K562 (cell line): ENCODE results near the gene SYMPK. TPM values are rescaled to one million over a fixed set of nuclear protein-coding genes. Genes with fewer than 3 reads are reported as not detected.

Source experiments
- CBX8 ChIP-seq: fragments of 200-600 bp; sonication (generic); IDR thresholded peaks from 2 replicates; pipeline ENCODE4 v1.6.1; 2012; ENCODE audit warnings: borderline replicate concordance, mixed run types, low read depth, mild to moderate bottlenecking, moderate library complexity, mixed read lengths, low read length, control low read depth, inconsistent platforms; ENCODE audit not compliant: poor library complexity, severe bottlenecking; ENCODE audit errors: extremely low read depth
- CHD4 ChIP-seq: fragments of 200-600 bp; sonication (generic); IDR thresholded peaks from 3 replicates; pipeline ENCODE4 v1.6.1; 2012; ENCODE audit warnings: low read depth, mild to moderate bottlenecking, mixed read lengths, low read length, inconsistent platforms; ENCODE audit not compliant: insufficient read depth, insufficient replicate concordance, poor library complexity, severe bottlenecking
- ESRRB ChIP-seq: fragments of 250-450 bp; sonication (Bioruptor Pico); IDR thresholded peaks from 2 replicates; pipeline ENCODE4 v1.5.0; 2020; ENCODE audit warnings: mild to moderate bottlenecking, moderate library complexity, borderline replicate concordance
- ETV5 ChIP-seq: sonication (generic); formaldehyde crosslinking; IDR thresholded peaks from 2 replicates; pipeline ENCODE4 v1.4.0; 2020; ENCODE audit warnings: low read depth, mild to moderate bottlenecking, missing genetic modification reagents
- FIP1L1 ChIP-seq: fragments of 200-400 bp; formaldehyde crosslinking; IDR thresholded peaks from 2 replicates; pipeline ENCODE4 v1.6.1; 2018; ENCODE audit warnings: mild to moderate bottlenecking, low read depth, low read length; ENCODE audit not compliant: poor library complexity, severe bottlenecking
- FOXJ3 ChIP-seq: sonication (generic); formaldehyde crosslinking; IDR thresholded peaks from 2 replicates; pipeline ENCODE4 v1.4.0; 2020; ENCODE audit warnings: mild to moderate bottlenecking, missing genetic modification reagents
- FOXP1 ChIP-seq: sonication (generic); formaldehyde crosslinking; IDR thresholded peaks from 2 replicates; pipeline ENCODE4 v1.8.0; 2022; ENCODE audit warnings: mild to moderate bottlenecking, missing genetic modification reagents
- GTF2B ChIP-seq: IDR thresholded peaks from 2 replicates; pipeline ENCODE4 v1.6.1; 2011; ENCODE audit not compliant: insufficient read length; ENCODE audit errors: extremely low read depth
- MAZ ChIP-seq, 2 experiments: fragments of 450-650 bp in 1 of 2; sonication (generic) in 1 of 2; formaldehyde crosslinking; IDR thresholded peaks in 1 of 2; conservative IDR thresholded peaks in 1 of 2; 2 replicates each; pipeline versions ENCODE4 v1.4.0 to v1.5.0; 2020; ENCODE audit warnings: mild to moderate bottlenecking in 1 of 2, missing genetic modification reagents in 1 of 2
- MNT ChIP-seq, 2 experiments: fragments of 450-650 bp; conservative IDR thresholded peaks; 2 replicates each; pipeline ENCODE4 v1.6.1; 2017; ENCODE audit warnings: mild to moderate bottlenecking in 2 of 2, moderate library complexity in 2 of 2
- PHTF2 ChIP-seq: fragments of 250-450 bp; sonication (Bioruptor Pico); IDR thresholded peaks from 2 replicates; pipeline ENCODE4 v1.5.0; 2021; ENCODE audit warnings: mild to moderate bottlenecking
- SMAD3 ChIP-seq: fragments of 450-650 bp; formaldehyde crosslinking; conservative IDR thresholded peaks from 2 replicates; pipeline ENCODE4 v1.4.0; 2020; ENCODE audit warnings: mild to moderate bottlenecking
- XRCC5 ChIP-seq: fragments of 200-400 bp; formaldehyde crosslinking; IDR thresholded peaks from 2 replicates; pipeline ENCODE4 v1.6.1; 2017; ENCODE audit warnings: low read depth, mild to moderate bottlenecking, low read length
- ZKSCAN3 ChIP-seq: fragments of 250-450 bp; sonication (Bioruptor Pico); IDR thresholded peaks from 2 replicates; pipeline ENCODE4 v1.4.0; 2020
- ZNF644 ChIP-seq: fragments of 200-800 bp; sonication (Bioruptor generic); IDR thresholded peaks from 2 replicates; pipeline ENCODE4 v1.6.1; 2016; ENCODE audit warnings: low read depth, missing genetic modification characterization, missing compliant biosample characterization
- ZNF696 ChIP-seq: fragments of 250-450 bp; sonication (Bioruptor Pico); conservative IDR thresholded peaks from 2 replicates; pipeline ENCODE4 v1.4.0; 2020; ENCODE audit warnings: mild to moderate bottlenecking, moderate library complexity
- polyA plus RNA-seq, 8 experiments: library from polyadenylated mRNA; depleted of rRNA in 4 of 8; stranded (reverse) in 5 of 8; unstranded in 3 of 8; fragments of >200 nt; fragmentation: Nextera tagmentation in 2 of 8; fragmentation: Illumina TruSeq in 1 of 8; extraction: Ambion mirVana in 2 of 8; extraction: Trizol in 1 of 8; gene quantifications; 2 replicates each; pipeline versions ENCODE4 v1.2.1 to v1.2.3, GENCODE V29; 2011 to 2014; ENCODE audit warnings: inconsistent platforms in 1 of 8, missing spikeins in 1 of 8
- total RNA-seq, 7 experiments: library from RNA; depleted of rRNA in 6 of 7; stranded (reverse); fragments of >200 nt in 6 of 7; fragmentation: Illumina TruSeq in 2 of 7; extraction: Trizol in 2 of 7; gene quantifications; 2 replicates each; pipeline versions ENCODE4 v1.2.1 to v1.2.3, GENCODE V29; 2011 to 2021; ENCODE audit warnings: low replicate concordance in 1 of 7
- TF ChIP-seq, protein P1 (sequence below): fragments of 250-450 bp; sonication (Bioruptor Pico); IDR thresholded peaks from 2 replicates; pipeline ENCODE4 v1.8.0; 2021; ENCODE audit warnings: borderline replicate concordance, mild to moderate bottlenecking, moderate library complexity; ENCODE audit not compliant: poor library complexity, severe bottlenecking
- TF ChIP-seq, protein P2 (sequence below): sonication (generic); formaldehyde crosslinking; IDR thresholded peaks from 2 replicates; pipeline ENCODE4 v1.8.0; 2022; ENCODE audit warnings: mild to moderate bottlenecking, missing genetic modification reagents

The SYMPK gene
- total and polyA plus RNA-seq, 9 of the 15 experiments (the other 6 are each of a cell fraction or from before 2014, with no cell fraction given), result 0.73 to 95.5 (median 58.4) TPM

DNA sequence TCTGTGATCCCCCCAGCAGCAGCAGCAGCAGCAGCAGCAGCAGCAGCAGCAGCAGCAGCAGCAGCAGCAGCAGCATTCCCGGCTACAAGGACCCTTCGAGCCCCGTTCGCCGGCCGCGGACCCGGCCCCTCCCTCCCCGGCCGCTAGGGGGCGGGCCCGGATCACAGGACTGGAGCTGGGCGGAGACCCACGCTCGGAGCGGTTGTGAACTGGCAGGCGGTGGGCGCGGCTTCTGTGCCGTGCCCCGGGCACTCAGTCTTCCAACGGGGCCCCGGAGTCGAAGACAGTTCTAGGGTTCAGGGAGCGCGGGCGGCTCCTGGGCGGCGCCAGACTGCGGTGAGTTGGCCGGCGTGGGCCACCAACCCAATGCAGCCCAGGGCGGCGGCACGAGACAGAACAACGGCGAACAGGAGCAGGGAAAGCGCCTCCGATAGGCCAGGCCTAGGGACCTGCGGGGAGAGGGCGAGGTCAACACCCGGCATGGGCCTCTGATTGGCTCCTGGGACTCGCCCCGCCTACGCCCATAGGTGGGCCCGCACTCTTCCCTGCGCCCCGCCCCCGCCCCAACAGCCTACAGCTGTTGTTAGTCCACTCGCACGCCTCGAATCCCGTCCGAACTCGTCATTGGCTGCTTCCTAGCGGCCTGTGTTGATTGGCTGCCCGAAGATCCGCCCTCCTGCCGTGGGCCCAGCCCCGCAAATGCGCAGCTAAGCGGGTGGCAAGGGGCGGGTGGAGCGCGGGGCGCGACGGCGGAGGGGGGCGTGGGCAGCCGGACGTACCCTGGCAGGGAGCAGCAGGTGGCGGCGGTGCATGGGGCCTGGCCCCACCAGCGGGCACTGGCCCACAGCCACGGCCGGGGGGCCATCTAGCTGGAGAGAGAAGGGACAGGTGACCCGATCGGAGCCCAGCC, 92.5 kb downstream of the SYMPK start (continued):
- TF ChIP-seq SMAD3, result 0 out of 2 replicates have a peak, but pooled peaks have one; percentile 80
- TF ChIP-seq ZKSCAN3, result no peak
- TF ChIP-seq CHD4, result no peak
- peak; percentile 72 for TF ChIP-seq FIP1L1
- no peak for TF ChIP-seq FOXJ3
- TF ChIP-seq CBX8, result no peak
- no peak for TF ChIP-seq ZNF644 (tag)
- no peak for TF ChIP-seq PHTF2
- no peak for TF ChIP-seq FOXP1 (CRISPR knock-in tag)
- TF ChIP-seq, protein P1, sequence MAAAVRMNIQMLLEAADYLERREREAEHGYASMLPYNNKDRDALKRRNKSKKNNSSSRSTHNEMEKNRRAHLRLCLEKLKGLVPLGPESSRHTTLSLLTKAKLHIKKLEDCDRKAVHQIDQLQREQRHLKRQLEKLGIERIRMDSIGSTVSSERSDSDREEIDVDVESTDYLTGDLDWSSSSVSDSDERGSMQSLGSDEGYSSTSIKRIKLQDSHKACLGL (CRISPR knock-in tag), result peak; percentile 27
- peak; percentile 86; the same call in 1 of the 2 replicates for TF ChIP-seq XRCC5
- no peak for TF ChIP-seq ZNF696 (CRISPR knock-in tag)
- TF ChIP-seq ETV5 (CRISPR knock-in tag), result no peak; the same call in 1 of the 2 replicates
- TF ChIP-seq, protein P2, sequence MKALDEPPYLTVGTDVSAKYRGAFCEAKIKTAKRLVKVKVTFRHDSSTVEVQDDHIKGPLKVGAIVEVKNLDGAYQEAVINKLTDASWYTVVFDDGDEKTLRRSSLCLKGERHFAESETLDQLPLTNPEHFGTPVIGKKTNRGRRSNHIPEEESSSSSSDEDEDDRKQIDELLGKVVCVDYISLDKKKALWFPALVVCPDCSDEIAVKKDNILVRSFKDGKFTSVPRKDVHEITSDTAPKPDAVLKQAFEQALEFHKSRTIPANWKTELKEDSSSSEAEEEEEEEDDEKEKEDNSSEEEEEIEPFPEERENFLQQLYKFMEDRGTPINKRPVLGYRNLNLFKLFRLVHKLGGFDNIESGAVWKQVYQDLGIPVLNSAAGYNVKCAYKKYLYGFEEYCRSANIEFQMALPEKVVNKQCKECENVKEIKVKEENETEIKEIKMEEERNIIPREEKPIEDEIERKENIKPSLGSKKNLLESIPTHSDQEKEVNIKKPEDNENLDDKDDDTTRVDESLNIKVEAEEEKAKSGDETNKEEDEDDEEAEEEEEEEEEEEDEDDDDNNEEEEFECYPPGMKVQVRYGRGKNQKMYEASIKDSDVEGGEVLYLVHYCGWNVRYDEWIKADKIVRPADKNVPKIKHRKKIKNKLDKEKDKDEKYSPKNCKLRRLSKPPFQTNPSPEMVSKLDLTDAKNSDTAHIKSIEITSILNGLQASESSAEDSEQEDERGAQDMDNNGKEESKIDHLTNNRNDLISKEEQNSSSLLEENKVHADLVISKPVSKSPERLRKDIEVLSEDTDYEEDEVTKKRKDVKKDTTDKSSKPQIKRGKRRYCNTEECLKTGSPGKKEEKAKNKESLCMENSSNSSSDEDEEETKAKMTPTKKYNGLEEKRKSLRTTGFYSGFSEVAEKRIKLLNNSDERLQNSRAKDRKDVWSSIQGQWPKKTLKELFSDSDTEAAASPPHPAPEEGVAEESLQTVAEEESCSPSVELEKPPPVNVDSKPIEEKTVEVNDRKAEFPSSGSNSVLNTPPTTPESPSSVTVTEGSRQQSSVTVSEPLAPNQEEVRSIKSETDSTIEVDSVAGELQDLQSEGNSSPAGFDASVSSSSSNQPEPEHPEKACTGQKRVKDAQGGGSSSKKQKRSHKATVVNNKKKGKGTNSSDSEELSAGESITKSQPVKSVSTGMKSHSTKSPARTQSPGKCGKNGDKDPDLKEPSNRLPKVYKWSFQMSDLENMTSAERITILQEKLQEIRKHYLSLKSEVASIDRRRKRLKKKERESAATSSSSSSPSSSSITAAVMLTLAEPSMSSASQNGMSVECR (CRISPR knock-in tag), result peak; percentile 81
- TF ChIP-seq ESRRB (CRISPR knock-in tag), result no peak
- TF ChIP-seq GTF2B, result no peak
- TF ChIP-seq MNT (conservative IDR thresholded peaks at IDR 0.05), result peak; percentile 87 to 95
- peak; percentile 78 to 93 for TF ChIP-seq MAZ (CRISPR knock-in tag; conservative IDR thresholded peaks at IDR 0.05 in 1 of 2, IDR thresholded peaks at IDR 0.05 in 1 of 2)
